HG03025 (cell line): ENCODE results near the gene DCBLD2.
A peak's percentile ranks its signal among the peaks of the same experiment; 100 is the strongest.

Experiments
- ATAC-seq: cut with Tn5 transposase; IDR thresholded peaks from one replicate; pipeline ENCODE4 v1.9.1; 2021; ENCODE audit warnings: mild to moderate bottlenecking, moderate library complexity; ENCODE audit not compliant: unreplicated experiment, low FRiP score

DCBLD2 gene, protein sequence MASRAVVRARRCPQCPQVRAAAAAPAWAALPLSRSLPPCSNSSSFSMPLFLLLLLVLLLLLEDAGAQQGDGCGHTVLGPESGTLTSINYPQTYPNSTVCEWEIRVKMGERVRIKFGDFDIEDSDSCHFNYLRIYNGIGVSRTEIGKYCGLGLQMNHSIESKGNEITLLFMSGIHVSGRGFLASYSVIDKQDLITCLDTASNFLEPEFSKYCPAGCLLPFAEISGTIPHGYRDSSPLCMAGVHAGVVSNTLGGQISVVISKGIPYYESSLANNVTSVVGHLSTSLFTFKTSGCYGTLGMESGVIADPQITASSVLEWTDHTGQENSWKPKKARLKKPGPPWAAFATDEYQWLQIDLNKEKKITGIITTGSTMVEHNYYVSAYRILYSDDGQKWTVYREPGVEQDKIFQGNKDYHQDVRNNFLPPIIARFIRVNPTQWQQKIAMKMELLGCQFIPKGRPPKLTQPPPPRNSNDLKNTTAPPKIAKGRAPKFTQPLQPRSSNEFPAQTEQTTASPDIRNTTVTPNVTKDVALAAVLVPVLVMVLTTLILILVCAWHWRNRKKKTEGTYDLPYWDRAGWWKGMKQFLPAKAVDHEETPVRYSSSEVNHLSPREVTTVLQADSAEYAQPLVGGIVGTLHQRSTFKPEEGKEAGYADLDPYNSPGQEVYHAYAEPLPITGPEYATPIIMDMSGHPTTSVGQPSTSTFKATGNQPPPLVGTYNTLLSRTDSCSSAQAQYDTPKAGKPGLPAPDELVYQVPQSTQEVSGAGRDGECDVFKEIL

DNA sequence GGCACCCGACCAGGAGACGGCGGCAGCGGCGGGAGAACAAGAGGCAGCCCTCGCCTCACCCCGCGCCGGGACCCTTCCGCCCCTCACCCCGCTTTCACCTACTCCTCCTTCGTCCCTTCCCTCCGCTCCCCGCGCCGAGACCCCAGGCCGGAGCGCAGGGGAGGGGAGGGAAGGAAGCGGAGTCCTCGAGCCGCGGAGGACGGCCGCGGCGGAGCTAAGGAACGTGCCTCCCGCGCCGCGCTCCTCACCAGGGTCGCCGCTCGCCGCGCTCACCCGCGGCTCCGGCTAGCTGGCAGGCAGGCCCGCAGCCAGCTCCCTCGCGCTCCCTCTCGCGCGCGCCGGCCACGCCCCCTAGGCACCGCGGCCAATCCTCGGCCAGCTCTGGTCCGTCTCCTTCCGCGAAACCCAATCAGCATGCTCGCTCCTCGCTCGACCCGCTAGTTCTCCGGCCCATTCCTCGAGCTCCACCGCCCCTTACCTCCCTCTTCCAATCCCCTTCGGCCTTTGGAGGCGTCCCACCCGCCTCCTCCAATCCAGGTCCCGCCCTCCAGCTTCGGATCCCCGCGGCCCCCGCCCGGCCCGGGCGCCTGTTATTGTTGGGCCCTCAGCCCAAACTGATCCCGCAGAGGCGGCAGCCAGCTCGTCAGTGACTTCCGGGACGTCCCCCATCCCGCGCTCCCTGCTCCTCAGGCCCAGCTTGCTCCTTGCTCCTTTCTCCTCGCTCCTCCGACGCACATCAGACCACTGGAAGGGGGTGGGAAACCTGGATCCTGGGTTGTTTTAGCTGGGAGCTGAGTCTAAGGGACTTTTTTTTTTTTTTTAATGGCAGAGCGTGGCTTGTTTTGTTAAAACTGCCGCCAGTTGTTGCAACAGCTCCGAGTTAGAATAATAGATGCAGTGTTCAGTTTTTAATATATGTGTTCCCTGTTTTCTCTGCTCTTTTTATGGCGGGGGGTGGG lies at the start of gene DCBLD2:
DCBLD2 (minus strand) TSS at position 304 of the 959 bp plus-strand sequence. CDS start 369 bp downstream, outside the sequence.
- ATAC-seq = peak; percentile 100

DNA sequence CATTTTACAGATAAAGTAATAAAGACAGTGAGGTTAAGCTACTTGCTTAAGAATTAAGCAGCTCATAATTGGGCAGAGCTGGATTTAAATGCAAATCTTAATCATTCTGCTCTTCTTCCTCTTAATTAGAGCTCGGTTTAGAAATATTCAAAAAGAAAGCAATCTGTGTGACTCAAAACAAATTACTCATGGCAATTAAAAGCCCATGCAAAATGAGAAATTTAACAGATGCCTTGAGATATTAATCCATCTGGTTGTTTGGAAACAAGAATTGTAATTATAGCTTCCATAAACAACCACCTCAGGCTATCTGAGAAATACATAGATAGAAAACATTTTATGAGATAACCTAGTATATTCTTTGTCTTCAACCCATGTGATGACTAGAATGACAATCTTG lies 44.2 kb upstream of the DCBLD2 start:
- no peak for ATAC-seq

DNA sequence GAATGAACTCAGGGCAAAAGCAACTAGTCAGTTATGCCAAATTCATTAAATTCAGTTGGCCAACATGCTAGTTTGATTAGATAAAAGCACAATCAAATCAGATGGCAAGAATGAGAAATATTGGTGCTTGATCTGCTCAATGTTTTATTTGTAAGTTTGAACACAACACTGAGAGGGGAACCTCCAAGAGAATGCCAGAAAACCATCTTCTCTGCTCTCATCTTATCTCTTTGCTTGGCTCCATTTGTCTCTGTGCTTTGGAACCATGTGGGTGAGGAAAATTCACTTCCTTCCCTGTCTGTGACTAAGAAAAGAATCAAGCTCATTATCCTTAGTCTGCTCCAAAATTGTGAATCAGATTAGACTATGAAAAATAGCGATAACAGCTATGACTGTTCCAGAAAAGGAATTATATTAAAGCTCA lies 43.6 kb upstream of the DCBLD2 start:
- no peak for ATAC-seq

DNA sequence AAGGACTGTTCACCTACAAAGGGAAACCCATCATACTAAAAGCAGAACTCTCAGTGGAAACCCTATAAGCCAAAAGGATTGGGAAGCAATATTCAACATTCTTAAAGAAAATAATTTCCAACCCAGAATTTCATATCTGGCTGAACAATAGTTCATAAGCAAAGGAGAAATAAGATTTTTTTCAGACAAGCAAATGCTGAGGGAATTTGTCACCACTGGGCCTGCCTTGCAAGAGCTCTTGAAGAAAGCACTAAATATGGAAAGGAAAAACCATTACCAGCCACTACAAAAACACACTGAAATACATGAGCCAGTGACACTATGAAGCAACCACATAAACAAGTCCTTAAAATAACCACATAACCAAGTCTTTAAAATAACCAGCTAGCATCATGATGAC lies 28.9 kb upstream of the DCBLD2 start:
- ATAC-seq = no peak

DNA sequence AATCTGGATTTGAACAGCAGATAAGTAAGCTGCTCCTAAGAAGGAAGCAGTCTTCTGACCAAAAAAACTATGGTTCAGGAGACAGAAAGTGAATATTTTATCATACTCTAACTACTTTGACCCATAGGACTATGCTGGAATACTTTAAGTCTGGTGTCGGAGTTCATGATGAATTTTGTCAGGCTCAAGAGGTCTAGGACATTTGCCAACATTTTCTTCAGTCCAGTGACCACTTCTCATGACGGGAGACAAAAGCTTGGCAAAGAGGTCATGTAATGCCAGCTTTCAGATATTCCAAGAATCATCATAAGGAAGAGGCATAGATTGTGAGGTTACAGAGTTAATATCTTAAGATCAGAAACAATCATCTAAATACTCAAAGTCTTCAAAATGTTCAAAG lies 20.5 kb upstream of the DCBLD2 start:
- no peak for ATAC-seq

DNA sequence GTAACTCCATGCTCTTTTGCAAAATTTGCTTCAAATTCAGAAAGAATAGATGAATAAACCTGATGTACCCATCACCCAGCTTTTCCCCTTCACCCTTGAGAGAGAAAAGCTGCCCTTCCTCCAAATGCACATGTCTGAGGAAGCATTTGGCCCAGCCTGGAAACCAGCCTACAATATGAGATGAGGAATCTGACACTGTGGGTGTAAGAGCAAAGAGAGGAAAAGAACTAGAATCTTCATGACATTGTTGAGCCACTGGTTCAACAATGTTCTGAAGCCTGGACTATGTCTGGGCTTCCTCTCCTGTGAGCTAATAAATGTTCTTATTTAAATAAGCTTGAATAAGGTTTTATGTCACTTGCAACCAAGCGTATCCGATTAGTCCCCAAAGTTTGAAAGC lies 18.7 kb upstream of the DCBLD2 start:
- ATAC-seq = no peak

DNA sequence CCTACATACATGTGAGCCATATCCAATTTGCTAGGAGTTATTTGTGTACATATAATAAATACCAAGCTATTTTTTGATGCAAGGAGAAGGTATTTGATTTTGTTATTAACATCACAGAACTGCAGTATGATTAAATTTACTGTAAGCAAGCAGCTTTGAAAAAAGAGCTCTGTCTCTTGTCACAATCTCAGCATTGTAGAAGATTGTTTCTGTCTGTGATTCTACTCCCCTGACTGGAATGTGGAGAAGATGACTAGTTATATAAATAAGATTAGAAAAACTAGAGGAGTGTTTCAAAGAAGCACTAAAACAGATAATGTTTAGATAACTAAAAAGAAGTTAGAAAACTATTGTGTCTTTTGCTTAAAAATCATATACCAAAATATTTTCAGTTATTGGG lies 17.1 kb upstream of the DCBLD2 start:
- no peak for ATAC-seq

DNA sequence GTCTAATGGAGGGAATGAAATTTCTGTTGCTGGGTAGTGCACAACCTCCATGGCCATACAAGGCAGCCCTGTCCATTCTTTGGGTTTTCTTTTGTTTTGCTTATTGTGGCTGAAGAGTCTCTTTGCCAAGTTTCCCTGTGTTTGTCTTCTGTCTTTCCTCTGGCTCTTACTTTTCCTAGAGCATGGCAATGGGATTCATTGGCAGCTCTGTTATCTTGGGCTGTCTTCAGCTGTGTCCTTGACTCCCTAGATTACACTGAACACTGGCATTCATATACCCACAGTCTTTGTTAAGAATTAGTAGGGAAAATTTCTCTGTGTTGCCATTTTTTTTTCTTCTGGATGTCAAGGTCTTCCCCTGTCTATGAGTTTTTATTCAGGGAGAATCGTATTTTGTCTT lies 16.1 kb upstream of the DCBLD2 start:
- no peak for ATAC-seq

DNA sequence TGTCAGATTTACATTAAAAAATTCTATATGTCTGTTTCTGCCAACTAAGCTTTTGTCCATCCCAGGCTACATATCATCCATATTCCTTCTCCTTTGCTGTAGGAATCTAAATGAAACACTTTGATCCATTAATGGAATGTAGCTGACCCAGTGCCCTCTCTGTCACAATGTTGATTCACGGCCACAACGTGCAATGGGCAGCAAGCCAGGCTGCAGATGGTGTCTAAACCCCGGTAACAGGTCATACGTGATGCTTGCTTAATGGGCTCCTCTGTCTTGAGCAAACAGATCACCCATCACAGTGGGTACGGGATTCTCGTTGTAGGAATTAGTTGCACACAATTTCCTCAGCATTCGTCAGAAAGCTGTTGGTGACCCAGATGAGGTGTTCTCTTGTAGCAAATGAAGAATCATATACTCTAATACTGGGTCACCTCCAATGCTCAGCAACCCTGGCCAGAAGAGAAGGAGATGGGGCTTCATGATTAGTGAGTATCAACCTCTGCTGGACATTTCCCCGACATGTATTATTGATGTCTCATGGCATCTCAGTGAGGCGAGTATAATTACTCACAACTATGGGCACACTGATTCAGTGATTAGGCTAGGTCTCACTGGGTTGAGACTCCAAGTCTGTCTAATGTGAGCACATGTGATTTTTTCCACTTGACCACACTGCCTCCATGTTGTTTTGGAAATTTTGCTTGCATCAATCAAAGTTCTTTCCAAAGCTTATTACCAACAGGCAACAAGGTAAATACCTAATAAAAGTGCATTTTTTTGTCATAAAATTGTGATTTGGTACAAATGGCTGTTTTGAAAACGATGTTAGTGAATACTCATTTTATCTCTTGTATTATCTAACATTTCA lies 12.9 kb upstream of the DCBLD2 start:
- ATAC-seq = no peak

DNA sequence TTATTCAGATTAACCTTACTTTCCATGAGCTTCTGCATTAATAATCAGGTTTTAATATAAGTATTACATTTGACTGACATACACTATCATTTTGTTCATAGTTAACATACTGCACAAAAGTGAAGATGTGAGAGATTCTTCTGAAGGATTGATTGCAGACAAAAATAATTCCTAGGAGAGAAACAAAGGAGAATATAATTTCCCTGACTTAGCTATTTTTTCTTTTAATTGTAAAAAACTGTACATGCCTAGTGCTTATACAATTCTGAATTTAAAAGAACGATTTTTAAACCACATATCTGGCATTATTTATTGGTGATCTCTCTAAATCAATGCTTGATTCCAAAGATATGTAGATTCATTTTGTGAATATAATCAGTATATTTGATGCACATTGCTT lies 11.0 kb upstream of the DCBLD2 start:
- no peak for ATAC-seq

DNA sequence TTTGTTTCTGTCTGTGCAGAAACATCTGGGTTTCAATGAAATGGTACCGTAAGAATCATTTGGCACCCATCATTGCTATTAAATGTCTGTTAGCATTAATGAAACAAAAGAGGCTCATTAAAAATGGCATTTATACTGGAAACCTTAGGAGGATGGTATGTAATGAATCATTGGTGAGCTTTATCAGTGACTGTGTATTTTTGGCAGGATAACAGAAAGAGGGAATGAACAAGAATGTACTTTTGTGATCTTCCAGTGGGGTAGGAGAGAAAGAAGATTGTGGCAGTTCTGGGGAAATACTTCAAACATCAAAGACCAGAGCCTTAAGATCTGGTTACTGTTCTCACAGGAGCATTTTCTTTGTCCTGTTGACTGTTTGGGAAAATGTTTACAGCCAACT lies 4.7 kb upstream of the DCBLD2 start:
- no peak for ATAC-seq

DNA sequence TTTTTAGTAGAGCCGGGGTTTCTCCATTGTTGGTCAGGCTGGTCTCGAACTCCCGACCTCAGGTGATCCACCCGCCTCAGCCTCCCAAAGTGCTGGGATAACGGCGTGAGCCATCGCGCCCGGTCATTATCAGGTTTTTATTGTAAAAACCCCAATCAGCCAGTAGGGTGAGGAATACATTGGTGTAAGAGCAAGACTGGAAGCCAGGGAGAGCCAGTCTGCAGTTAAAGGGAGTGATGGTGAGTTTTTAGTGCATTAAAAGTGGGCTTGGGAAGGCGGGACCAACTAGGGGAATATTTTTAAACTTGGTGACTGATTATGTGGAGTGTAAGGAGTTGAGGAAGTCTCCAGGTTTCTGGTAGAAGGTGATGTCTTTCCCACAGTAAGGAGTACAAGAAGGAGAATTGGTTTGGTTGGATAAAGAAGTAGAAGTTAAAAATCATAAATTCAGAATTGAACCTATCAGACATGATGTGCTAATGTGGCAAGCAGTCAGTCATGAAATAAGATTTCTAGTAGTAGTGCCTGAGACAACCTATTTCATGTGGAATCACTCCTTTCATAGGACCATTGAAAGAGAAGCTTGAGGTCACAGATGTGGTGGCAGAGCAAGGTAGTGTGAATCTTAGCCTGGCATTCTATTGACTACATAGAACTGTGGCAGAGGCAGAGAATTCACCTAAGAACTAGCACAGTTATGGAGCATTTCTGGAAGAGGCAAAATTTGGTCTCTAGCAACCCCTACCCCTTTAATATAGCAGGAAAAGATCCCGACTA lies 2.4 kb upstream of the DCBLD2 start:
- no peak for ATAC-seq

DNA sequence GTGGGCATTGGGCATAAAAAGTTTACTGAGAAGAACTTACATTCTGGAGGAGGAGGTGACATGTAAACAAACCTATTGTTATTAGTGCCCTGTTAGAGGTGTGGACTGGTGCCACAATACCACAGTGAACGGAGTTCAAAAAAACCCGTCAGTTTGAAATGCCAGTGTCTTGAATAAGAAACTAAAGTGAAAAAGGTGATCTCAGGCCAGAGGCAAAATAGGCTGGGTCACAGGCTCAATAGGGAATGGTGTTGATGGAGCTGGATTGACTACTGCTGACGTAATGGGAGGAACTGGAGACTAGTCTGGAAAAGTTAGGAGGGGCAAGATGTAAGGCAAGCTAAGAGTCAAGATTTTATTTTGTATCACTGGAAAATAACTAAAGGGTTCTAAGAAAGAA lies 1.6 kb upstream of the DCBLD2 start:
- ATAC-seq = no peak

DNA sequence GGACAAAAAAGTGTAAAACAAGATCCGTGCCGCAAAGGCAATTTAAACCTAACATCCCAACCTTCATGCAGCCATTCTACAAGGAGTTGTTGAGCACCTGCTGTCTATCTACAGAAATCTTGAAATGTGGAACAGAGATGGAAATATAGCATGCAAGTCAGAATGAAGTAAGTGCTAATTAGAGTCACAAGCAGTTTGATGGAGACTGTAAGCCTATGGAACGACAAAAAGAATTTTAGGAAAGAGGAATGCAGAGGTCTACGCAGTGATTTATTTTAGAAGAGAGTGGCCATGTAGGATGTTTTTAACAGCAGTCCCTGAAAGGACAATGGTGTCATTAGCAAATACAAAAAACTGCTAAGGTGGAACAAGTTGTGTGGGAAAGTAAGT lies 851 bp upstream of the DCBLD2 start:
- ATAC-seq = no peak

DNA sequence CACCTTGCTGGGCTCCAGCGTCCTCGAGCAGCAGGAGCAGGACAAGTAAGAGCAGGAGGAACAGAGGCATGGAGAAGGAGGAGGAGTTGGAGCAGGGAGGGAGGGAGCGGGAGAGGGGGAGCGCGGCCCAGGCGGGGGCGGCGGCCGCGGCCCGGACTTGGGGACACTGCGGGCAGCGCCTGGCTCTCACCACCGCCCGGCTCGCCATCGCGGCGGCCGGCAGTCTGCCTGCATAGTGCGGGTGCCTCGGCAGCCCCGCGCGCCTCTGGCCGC lies 440 bp downstream of the DCBLD2 start:
- ATAC-seq = peak; percentile 24

DNA sequence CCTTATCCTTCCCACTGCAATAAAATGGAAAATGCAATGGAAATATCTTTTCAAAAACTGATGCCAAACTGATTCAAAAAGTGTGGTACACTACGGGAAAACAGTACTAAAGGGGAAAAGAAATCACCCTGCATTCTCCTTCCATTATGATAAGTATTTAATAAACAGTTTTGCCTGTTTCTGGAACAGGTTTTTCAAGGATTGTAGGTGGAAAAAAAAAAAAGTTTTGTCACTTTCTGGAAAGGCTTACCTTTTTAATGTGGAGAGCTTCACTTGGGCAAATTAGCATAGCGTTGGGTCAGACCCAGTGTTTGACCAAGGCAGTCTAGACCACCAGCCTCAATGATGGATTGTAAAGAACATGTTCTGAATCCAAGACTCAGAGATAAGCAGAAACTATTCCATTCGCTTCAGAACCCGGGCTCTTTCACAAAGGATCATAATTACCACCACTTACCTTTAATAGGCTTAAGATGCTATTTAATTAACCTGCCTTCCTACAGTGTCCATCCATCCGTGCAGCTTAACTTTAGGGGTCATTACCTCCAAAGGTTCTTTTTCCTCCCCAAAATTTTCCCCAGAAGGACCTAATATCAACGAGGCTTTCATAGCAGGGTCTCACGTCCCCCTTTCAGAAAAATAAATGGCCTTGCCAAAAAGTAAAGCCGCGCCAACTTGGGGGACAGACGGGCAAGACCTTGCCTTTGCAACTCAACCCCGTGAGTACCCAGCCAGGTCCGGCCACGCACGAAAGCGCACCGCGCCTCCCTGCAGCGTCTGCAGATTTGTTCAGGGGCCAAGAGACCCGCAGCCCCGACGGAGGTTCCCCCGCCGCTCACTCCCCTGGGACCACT lies 1.0 kb downstream of the DCBLD2 start:
- ATAC-seq = peak; percentile 0

DNA sequence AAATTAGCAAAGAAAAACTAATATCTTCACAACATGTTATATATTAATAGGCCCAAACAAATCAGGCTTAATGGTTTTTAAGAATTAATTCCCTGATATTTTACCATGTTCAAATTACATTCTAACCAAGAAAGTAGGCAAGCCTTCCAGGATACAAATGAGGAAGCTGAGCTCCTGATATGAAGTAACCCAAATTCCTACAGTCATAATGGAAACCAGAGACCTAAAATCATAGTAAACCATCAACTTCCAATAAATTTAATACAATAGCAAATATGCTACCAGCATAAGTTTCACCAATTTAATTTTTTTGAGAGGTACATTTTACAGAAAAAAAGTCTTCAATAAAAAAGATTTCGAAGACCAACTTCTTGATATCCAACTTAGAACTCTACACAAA lies 3.8 kb downstream of the DCBLD2 start:
- no peak for ATAC-seq

DNA sequence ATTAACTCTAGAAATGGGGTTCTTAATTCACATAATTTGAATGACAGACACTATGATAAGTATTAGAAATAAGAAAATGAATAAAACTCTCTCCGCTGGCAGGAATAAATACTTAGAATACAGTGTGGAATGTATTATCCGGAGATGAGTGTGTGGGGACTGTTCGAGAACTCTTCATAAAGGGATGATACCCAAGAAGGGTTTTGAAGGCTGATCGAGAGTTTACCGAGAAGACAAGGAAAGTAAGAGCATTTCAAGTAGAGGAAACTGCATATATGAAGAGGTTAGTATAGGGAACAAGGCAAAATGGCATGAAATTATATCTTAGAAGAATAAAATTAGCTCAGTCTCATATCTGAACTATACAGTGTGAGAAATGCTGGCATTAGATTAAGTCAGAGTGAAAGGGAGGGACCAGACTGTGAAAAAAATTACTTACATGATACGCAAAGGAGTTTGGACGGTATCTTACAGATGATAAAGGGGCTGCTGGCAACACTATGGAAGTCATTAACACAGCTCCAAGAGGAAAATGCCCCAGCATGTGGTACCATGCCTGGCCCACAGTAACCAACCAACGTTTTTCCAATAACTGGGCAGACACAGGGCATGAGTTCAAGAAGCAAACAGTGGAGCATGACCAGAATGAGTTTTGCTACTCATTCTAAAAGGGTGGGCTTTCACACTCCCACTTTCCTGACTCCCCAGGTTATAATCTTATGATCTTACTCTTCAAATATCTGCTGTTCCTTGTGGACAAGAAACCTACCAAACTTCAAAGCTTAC lies 6.5 kb downstream of the DCBLD2 start:
- no peak for ATAC-seq
